Karpas-422 (cell line): ENCODE data around the gene DCN. TPM values are rescaled to one million over a fixed set of nuclear protein-coding genes. Genes with fewer than 3 reads are reported as not detected.

Experiments used
- DNase-seq: peaks from one replicate; pipeline ENCODE4 v3.0.0-alpha.2; 2015
- H2AFZ ChIP-seq: fragments of 200-600 bp; sonication (generic); 2 replicates; pipeline ENCODE4 v1.6.1; 2014; ENCODE audit warnings: antibody characterized with exemption, low read length, mixed read lengths
- H3K27ac ChIP-seq: fragments of 200-600 bp; sonication (generic); 2 replicates; pipeline ENCODE4 v1.5.1; 2014; ENCODE audit warnings: mild to moderate bottlenecking, low read length, moderate library complexity
- H3K27me3 ChIP-seq: fragments of 200-600 bp; sonication (generic); 2 replicates; pipeline ENCODE4 v1.6.1; 2014; ENCODE audit warnings: low read length, mixed read lengths
- H3K36me3 ChIP-seq: fragments of 200-600 bp; sonication (generic); 2 replicates; pipeline ENCODE4 v1.6.1; 2014; ENCODE audit warnings: low read length, mixed read lengths; ENCODE audit not compliant: insufficient read depth
- H3K4me1 ChIP-seq: fragments of 200-600 bp; sonication (generic); 2 replicates; pipeline ENCODE4 v1.6.1; 2014; ENCODE audit warnings: mild to moderate bottlenecking, low read length, mixed read lengths
- H3K4me2 ChIP-seq: fragments of 200-600 bp; sonication (generic); 2 replicates; pipeline ENCODE4 v1.6.1; 2014; ENCODE audit warnings: low read length, low read depth, mild to moderate bottlenecking; ENCODE audit not compliant: poor library complexity, severe bottlenecking
- H3K4me3 ChIP-seq: fragments of 200-600 bp; sonication (generic); 2 replicates; pipeline ENCODE4 v1.5.1; 2014; ENCODE audit warnings: mild to moderate bottlenecking, antibody characterized with exemption, low read length, mixed read lengths
- H3K79me2 ChIP-seq: fragments of 200-600 bp; sonication (generic); 2 replicates; pipeline ENCODE4 v1.6.1; 2014; ENCODE audit warnings: mild to moderate bottlenecking, low read length, mixed read lengths
- H3K9ac ChIP-seq: fragments of 200-600 bp; sonication (generic); 2 replicates; pipeline ENCODE4 v1.6.0; 2014; ENCODE audit warnings: low read length
- H3K9me2 ChIP-seq: fragments of 200-600 bp; sonication (generic), shearing (Covaris generic); replicated peaks from 2 replicates; pipeline ENCODE4 v1.6.0; 2014; ENCODE audit warnings: mild to moderate bottlenecking, low read length, moderate library complexity; ENCODE audit not compliant: insufficient read depth
- H3K9me3 ChIP-seq: fragments of 300-700, 200-600 bp; sonication (generic); 2 replicates; pipeline ENCODE4 v1.6.1; 2014; ENCODE audit warnings: low read length, mixed read lengths
- H4K20me1 ChIP-seq: fragments of 200-600 bp; sonication (generic); 2 replicates; pipeline ENCODE4 v1.6.1; 2014; ENCODE audit warnings: mild to moderate bottlenecking, antibody characterized with exemption, low read length, low read depth; ENCODE audit not compliant: insufficient read depth
- total RNA-seq: library from RNA; depleted of rRNA; stranded (reverse); fragments of >200 nt; shearing (Covaris generic); gene quantifications from 2 replicates; pipeline ENCODE4 v1.2.3, GENCODE V29; 2014; ENCODE audit warnings: low replicate concordance

The DCN gene
- total RNA-seq, 1 experiment from 2014 or later: 1,580 TPM

GRCh38 chr12:91203610-91204009 is 21.0 kb upstream of the DCN start:
- no peak for DNase-seq
- Histone ChIP-seq H3K9me3 (no peaks in the 10 kb centered on the region), H3K4me2 (no peak overlapping the region), H3K36me3 (no peaks in the 10 kb centered on the region), H3K4me3 (no peak overlapping the region), H3K4me1 (peaks cover 16% of the 10 kb centered on the region), H2AFZ (no peak overlapping the region), H3K9me2 (no peaks in the 10 kb centered on the region; the same call in 1 of the 2 replicates), H3K79me2 (no peaks in the 10 kb centered on the region), H3K27me3 (no peaks in the 10 kb centered on the region), H4K20me1 (no peaks in the 10 kb centered on the region), H3K9ac (no peak overlapping the region), H3K27ac (no peak overlapping the region)

GRCh38 chr12:91202390-91202789 is 19.8 kb upstream of the DCN start:
- no peak for DNase-seq
- Histone ChIP-seq H3K4me3 (no peak overlapping the region), H3K79me2 (no peaks in the 10 kb centered on the region), H3K9me3 (no peaks in the 10 kb centered on the region), H2AFZ (no peak overlapping the region), H3K27ac (no peak overlapping the region), H3K4me1 (peaks cover 16% of the 10 kb centered on the region), H4K20me1 (no peaks in the 10 kb centered on the region), H3K27me3 (no peaks in the 10 kb centered on the region), H3K9me2 (no peaks in the 10 kb centered on the region; the same call in 1 of the 2 replicates), H3K4me2 (no peak overlapping the region), H3K9ac (no peak overlapping the region), H3K36me3 (no peaks in the 10 kb centered on the region)

- no peaks in the 10 kb centered on the region for H4K20me1 ChIP-seq
- no peak overlapping the region for H3K4me2 ChIP-seq
- H3K36me3 ChIP-seq: no peaks in the 10 kb centered on the region
- no peak overlapping the region for H3K9ac ChIP-seq
- H3K4me1 ChIP-seq: no peaks in the 10 kb centered on the region
- H3K4me3 ChIP-seq: no peak overlapping the region
- H3K9me2 ChIP-seq: no peaks in the 10 kb centered on the region
- peaks cover 8% of the 10 kb centered on the region for H3K9me3 ChIP-seq
- H3K27me3 ChIP-seq: no peaks in the 10 kb centered on the region
- DNase-seq: no peak
- no peak overlapping the region for H2AFZ ChIP-seq
- no peaks in the 10 kb centered on the region for H3K79me2 ChIP-seq
- no peak overlapping the region for H3K27ac ChIP-seq
These were observed 13.8 kb upstream of the DCN start for GRCh38 chr12:91196436-91196835.

GRCh38 chr12:91194500-91194899 is 11.9 kb upstream of the DCN start:
- Histone ChIP-seq H2AFZ (no peak overlapping the region), H4K20me1 (no peaks in the 10 kb centered on the region), H3K9ac (no peak overlapping the region), H3K9me2 (no peaks in the 10 kb centered on the region), H3K9me3 (peaks cover 8% of the 10 kb centered on the region), H3K27ac (no peak overlapping the region), H3K4me2 (no peak overlapping the region), H3K79me2 (no peaks in the 10 kb centered on the region), H3K36me3 (no peaks in the 10 kb centered on the region), H3K4me3 (no peak overlapping the region), H3K4me1 (no peaks in the 10 kb centered on the region), H3K27me3 (no peaks in the 10 kb centered on the region)
- no peak for DNase-seq

GRCh38 chr12:91191513-91192111 is 9.0 kb upstream of the DCN start:
- no peak overlapping the region for H2AFZ ChIP-seq
- no peaks in the 10 kb centered on the region for H4K20me1 ChIP-seq
- H3K27ac ChIP-seq: no peak overlapping the region
- no peaks in the 10 kb centered on the region for H3K36me3 ChIP-seq
- H3K4me2 ChIP-seq: no peak overlapping the region
- H3K4me3 ChIP-seq: no peak overlapping the region
- H3K27me3 ChIP-seq: no peaks in the 10 kb centered on the region
- H3K9me2 ChIP-seq: no peaks in the 10 kb centered on the region
- peaks cover 8% of the 10 kb centered on the region for H3K9me3 ChIP-seq
- no peaks in the 10 kb centered on the region for H3K4me1 ChIP-seq
- DNase-seq: no peak
- H3K9ac ChIP-seq: no peak overlapping the region
- no peaks in the 10 kb centered on the region for H3K79me2 ChIP-seq

GRCh38 chr12:91189516-91189915 is 6.9 kb upstream of the DCN start:
- Histone ChIP-seq H3K4me1 (peaks cover 4% of the 10 kb centered on the region), H4K20me1 (no peaks in the 10 kb centered on the region), H3K9me3 (no peaks in the 10 kb centered on the region), H3K79me2 (no peaks in the 10 kb centered on the region), H2AFZ (no peak overlapping the region), H3K9me2 (no peaks in the 10 kb centered on the region), H3K27ac (no peak overlapping the region), H3K27me3 (no peaks in the 10 kb centered on the region), H3K9ac (no peak overlapping the region), H3K4me2 (no peak overlapping the region), H3K4me3 (no peak overlapping the region), H3K36me3 (no peaks in the 10 kb centered on the region)
- DNase-seq: no peak

GRCh38 chr12:91188778-91189177 is 6.2 kb upstream of the DCN start:
- Histone ChIP-seq H3K4me2 (no peak overlapping the region), H2AFZ (no peak overlapping the region), H3K9me3 (no peaks in the 10 kb centered on the region), H3K79me2 (no peaks in the 10 kb centered on the region), H3K4me1 (peaks cover 11% of the 10 kb centered on the region), H3K9me2 (no peaks in the 10 kb centered on the region), H4K20me1 (no peaks in the 10 kb centered on the region), H3K36me3 (no peaks in the 10 kb centered on the region), H3K9ac (no peak overlapping the region), H3K27me3 (no peaks in the 10 kb centered on the region), H3K27ac (no peak overlapping the region), H3K4me3 (no peak overlapping the region)
- no peak for DNase-seq

GRCh38 chr12:91186156-91186555 is 3.5 kb upstream of the DCN start:
- H3K4me1 ChIP-seq: peaks cover 30% of the 10 kb centered on the region
- no peak overlapping the region for H3K4me3 ChIP-seq
- H3K9ac ChIP-seq: no peak overlapping the region
- H3K4me2 ChIP-seq: no peak overlapping the region
- H3K79me2 ChIP-seq: no peaks in the 10 kb centered on the region
- no peaks in the 10 kb centered on the region for H3K27me3 ChIP-seq
- no peaks in the 10 kb centered on the region for H3K9me3 ChIP-seq
- H3K36me3 ChIP-seq: no peaks in the 10 kb centered on the region
- H2AFZ ChIP-seq: no peak overlapping the region
- H4K20me1 ChIP-seq: no peaks in the 10 kb centered on the region
- no peak overlapping the region for H3K27ac ChIP-seq
- no peaks in the 10 kb centered on the region for H3K9me2 ChIP-seq
- DNase-seq: no peak
